ENCODE results near the gene TTC27. TPM values are rescaled to one million over a fixed set of nuclear protein-coding genes. Genes with fewer than 3 reads are reported as not detected.

The TTC27 gene
- total RNA-seq, 1 donor from 2014 or later, result 8.4 TPM

DNA sequence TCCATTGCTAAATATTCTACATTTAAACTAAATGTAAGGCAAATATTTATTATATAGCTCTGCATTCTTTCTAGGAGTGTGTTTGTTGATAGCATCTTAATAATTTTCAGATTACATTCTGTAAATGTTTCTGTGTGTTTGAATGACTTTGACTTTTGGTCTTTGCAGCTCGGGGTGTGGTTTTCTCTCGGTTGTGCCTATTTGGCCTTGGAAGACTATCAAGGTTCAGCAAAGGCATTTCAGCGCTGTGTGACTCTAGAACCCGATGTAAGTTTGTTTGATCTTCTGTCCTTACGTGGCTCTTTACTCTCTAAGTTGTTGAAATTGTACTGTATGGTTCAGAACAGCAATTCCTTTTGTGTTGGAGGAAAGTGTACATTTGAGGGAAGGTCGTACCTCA is 149.9 kb downstream of the TTC27 start:
- DNase-seq, result no peak
- no peak for ATAC-seq (ENCODE audit: poor library complexity)
- intact Hi-C loops (cut with DNase I), result loop anchor here (10.0 kb wide), 2 partner anchors 307 to 597 kb away; no protein-coding TSS in a partner anchor

GRCh38 chr2:32780961-32781360 is 153.1 kb downstream of the TTC27 start:
- intact Hi-C loops (cut with DNase I), result loop anchor here (5.0 kb wide), 1 partner anchor 166 kb away; the partner anchor contains the start of gene LTBP1
- DNase-seq (no peak), ATAC-seq (ENCODE audit: poor library complexity) (no peak)

DNA sequence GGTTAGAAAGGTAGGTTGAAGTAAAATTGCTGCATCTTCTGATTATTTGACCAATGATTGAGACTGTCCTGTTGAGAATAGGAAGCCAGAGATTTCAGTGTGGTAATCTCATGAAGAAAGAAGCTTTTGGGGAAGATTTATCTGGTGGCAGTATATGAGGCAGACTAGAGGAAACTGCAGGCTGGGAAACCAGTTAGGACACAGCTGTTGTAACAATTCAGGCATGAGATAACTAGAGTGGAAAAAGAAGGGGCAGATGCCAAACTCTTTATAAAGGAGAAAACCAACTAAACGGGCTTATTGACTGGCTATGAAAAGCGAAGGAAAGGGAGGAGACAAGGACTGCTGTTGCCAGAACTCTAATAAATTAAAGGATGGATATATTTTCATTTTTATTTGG is 155.6 kb downstream of the TTC27 start:
- ATAC-seq (ENCODE audit: poor library complexity) (peak; percentile 92), DNase-seq (no peak)
- intact Hi-C loops (cut with DNase I), result loop anchor here (5.0 kb wide), 1 partner anchor 164 kb away; the partner anchor contains the start of gene LTBP1

- DNase-seq (no peak), ATAC-seq (ENCODE audit: poor library complexity) (peak; percentile 76)
- intact Hi-C loops (cut with DNase I), result loop anchor here (5.0 kb wide), 1 partner anchor 163 kb away; the partner anchor contains the start of gene LTBP1
Observed at GRCh38 chr2:32783933-32784332, 156.1 kb downstream of the TTC27 start.

GRCh38 chr2:32787207-32787606 is 159.4 kb downstream of the TTC27 start:
- intact Hi-C loops (cut with DNase I), result no loop called here
- ATAC-seq (ENCODE audit: poor library complexity) (no peak), DNase-seq (no peak)

DNA sequence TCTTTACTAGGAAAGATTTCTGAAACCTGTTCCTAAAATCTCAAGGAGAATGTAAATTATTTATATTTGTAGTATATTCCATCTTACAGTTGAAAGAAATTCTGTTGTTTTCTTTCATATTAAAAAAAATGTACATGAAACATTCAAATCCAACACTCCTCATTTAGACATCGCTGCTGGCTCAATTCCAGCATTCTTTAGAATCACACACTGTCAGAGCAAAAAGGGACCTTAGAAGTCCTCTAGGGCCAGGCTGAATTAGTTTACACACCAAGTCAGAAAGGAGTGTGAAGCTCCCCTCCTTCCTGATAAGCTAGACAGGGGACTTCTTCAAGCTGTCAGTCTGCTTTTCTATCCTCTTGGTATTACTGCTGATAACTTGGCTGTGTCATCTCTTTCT is 160.3 kb downstream of the TTC27 start:
- DNase-seq (no peak), ATAC-seq (ENCODE audit: poor library complexity) (no peak)
- intact Hi-C loops (cut with DNase I), result no loop called here

DNA sequence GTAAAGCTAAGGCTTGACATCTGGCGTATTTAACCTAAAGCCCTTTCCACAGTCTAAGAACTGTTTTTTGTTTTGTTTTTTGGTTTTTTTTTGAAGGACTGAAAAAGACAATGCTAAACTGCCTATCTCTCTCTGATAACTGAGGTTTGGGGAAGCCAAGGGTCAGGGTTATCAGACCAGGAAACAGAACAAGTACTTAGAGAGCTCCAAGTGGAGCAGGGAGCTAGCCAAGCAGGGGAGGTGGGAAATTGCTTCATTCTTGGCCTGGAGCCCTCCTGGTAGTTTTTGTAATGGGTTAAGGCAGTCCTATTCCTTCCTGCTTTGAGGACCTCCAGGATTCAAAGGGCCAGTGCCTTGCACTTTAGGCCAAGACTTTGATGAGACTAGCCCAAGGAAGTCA is 164.6 kb downstream of the TTC27 start:
- ATAC-seq (ENCODE audit: poor library complexity) (peak; percentile 93), DNase-seq (no peak)
- intact Hi-C loops (cut with DNase I), result no loop called here

DNA sequence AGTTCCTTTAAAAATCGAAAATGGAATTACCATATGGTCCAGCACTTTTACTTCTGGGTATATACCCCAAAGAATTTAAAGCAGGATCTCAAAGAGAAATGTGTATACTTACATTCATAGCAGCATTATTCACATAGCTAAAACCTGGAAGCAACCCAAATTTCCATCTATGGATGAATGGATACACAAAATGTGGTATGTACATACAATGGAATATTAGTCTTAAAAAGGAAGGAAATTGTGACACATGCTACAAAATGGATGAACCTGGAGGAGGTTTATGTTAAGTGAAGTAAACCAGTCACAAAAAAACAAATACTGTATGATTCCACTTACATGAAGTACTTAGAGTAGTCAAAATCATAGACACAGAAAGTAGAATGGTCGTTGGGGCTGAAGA is 171.0 kb downstream of the TTC27 start:
- DNase-seq, result no peak
- intact Hi-C loops (cut with DNase I), result no loop called here
- no peak for ATAC-seq (ENCODE audit: poor library complexity)

DNA sequence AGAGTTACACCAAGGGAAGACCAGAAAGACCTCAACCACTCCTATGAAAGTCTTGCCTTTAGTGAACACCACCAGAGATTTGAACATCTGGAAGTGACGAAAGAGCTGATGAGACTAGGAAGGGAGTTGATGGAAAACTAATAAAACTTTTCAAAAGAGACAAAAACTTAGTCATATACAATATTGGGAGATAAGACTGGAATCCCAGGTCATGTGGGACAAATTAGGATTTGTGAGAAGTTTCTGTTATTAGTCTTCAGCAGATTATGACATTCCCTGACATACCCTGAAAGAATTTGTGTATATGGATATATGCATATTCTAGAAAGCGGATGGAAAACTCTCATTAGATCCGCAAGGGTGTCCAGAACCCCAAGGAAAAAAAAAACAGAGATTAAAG is 173.9 kb downstream of the TTC27 start:
- ATAC-seq (ENCODE audit: poor library complexity) (no peak), DNase-seq (no peak)
- intact Hi-C loops (cut with DNase I), result no loop called here

- intact Hi-C loops (cut with DNase I), result no loop called here
- ATAC-seq (ENCODE audit: poor library complexity) (no peak), DNase-seq (no peak)
Observed at GRCh38 chr2:32802877-32803276, 175.0 kb downstream of the TTC27 start.

- ATAC-seq (ENCODE audit: poor library complexity) (no peak), DNase-seq (no peak)
- intact Hi-C loops (cut with DNase I), result no loop called here
Observed at GRCh38 chr2:32804205-32804604, 176.4 kb downstream of the TTC27 start.

DNA sequence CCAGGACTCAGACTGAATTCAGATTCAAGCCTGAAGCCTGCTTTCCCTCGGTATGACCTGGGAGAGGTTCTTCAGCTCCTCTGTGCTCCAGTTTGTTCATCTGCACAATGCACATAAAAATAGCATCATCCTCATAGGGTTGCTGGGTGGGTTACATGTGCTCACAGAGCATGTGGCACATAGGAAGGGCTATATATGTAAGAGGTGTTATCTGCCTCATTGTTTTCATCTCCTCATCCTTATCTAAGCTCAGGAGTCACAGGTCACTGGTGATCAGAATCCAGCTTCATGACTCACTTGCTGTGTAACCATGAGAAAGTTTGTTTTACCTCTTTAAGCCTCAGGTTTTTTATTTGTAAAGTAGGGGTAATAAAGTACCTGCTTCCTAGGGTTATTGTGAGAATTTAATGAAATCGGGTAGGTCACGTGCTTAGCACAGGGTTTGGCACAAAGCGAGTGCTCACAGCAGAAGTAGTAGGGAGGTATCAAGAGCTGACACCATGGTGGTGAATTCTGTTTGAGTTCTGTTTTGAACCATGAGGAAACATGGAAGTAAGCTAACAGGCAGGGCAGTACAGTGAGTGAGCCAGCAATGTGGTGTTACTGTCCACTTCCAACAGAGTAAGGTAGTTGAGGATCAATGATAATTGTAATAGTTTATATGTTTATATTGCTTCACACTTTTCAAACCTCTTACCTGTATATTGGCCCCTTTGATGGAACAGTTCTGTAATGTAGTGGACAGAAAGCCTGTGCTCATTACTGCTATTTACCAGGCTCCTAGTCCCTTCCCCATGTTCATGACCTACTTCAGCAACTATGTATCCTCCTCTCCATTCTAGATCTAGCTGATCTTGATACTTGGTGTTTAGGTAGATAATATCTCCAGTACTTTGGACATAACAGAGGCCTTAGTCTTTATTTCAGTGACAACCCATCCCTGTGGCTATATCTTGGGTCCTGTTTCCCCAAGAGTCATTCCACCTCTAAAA is 177.6 kb downstream of the TTC27 start:
- intact Hi-C loops (cut with DNase I), result no loop called here
- ATAC-seq (ENCODE audit: poor library complexity) (peak; percentile 56), DNase-seq (no peak)

GRCh38 chr2:32806857-32807256 is 179.0 kb downstream of the TTC27 start:
- no peak for ATAC-seq (ENCODE audit: poor library complexity)

DNA sequence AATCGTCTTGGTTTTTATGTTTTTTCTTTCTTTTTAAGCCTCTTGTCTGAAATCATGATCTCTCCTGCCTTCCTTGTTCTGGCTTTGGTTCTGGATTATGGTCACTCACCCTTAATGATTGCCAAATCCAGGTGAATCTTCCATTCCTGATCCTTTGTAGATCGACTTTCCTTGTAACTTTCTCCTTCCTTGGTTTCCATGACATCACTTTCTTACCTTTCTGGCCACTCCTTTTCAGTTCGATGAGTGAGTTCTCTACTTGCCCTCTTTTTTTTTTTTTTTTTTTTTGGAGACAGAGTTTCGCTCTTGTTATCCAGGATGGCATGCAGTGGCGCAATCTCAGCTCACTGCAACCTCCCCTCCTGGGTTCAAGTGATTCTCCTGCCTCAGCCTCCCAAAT is 179.8 kb downstream of the TTC27 start:
- intact Hi-C loops (cut with DNase I), result no loop called here

More at GRCh38 chr2:32806857-32807256, 179.0 kb downstream of the TTC27 start:
- DNase-seq, result no peak
- intact Hi-C loops (cut with DNase I), result no loop called here

GRCh38 chr2:32810909-32811495 is 183.2 kb downstream of the TTC27 start:
- intact Hi-C loops (cut with DNase I), result no loop called here
- ATAC-seq (ENCODE audit: poor library complexity) (no peak), DNase-seq (no peak)

More for the DNA sequence above, 179.8 kb downstream of the TTC27 start:
- DNase-seq (no peak), ATAC-seq (ENCODE audit: poor library complexity) (no peak)

DNA sequence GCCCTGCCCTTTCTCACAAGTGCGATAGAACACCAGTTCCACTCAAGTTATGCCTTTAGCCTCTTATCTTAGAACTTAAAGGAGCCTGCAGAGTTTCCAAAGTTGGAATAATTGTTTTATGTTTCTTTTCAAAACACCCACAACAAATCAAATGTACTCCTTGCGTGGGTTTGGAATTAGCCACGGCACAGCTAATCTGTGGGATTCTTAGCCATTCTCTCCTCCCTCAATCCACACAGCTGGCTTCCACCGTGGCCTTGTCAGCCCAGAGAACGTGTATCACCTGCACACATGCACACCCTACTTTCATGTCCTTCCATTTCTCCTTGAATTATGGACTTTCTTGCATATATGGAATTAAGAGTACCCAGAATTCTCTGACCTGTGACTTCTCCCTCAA is 183.8 kb downstream of the TTC27 start:
- ATAC-seq (ENCODE audit: poor library complexity) (no peak), DNase-seq (no peak)
- intact Hi-C loops (cut with DNase I), result no loop called here

DNA sequence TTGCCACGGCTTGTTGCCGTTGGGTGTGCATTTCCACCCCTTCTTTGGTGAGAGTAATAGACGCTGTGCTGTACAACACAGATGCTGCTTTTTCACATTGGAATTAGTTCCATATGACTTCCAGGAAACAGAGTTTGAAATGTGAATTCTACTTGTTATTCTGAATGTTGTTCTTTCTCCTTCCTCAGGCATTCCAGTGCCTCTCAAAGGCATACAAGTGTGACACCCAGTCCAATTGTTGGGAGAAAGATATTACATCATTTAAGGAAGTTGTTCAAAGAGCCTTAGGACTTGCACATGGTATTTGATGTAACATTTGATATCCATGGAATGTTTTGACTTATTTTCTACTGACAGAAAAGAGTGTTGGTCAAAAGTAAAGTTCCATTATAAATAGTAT is 184.5 kb downstream of the TTC27 start:
- intact Hi-C loops (cut with DNase I), result no loop called here
- DNase-seq (no peak), ATAC-seq (ENCODE audit: poor library complexity) (no peak)

- ATAC-seq (ENCODE audit: poor library complexity), result peak; percentile 60
Observed at GRCh38 chr2:32820088-32820487, 192.2 kb downstream of the TTC27 start.

DNA sequence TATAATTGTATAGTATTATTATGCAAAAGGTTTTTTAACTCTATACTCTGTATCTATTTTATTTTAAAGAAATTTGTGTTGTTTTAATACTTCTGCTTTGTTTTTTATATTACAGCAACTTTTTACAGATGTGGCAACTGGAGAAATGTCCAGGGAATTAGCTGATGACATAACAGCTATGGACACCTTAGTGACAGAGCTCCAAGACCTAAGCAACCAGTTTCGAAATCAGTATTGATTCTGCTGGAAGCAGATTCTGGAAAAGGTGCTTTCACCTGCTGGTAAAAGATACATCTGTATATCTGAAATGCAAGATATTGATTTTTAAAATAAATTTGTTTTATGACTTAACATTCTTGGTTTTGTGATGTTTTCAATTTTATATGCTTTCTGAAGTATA is 192.9 kb downstream of the TTC27 start:
- intact Hi-C loops (cut with DNase I), result no loop called here
- ATAC-seq (ENCODE audit: poor library complexity), result no peak

More at GRCh38 chr2:32820088-32820487, 192.2 kb downstream of the TTC27 start:
- DNase-seq, result no peak
- intact Hi-C loops (cut with DNase I), result no loop called here

More for the DNA sequence above, 192.9 kb downstream of the TTC27 start:
- DNase-seq, result no peak
